Activated B cell treated with CpG ODN at 0.5 μM for 24 hours (primary cell): ENCODE results near the gene HBA1. TPM values are rescaled to one million over a fixed set of nuclear protein-coding genes. Genes with fewer than 3 reads are reported as not detected.

Experiments
- ATAC-seq: fragments of 200-7000 bp; cut with Tn5 transposase; one replicate; pipeline ENCODE4 v1.10.0; 2021; ENCODE audit warnings: low read depth, mild to moderate bottlenecking, moderate library complexity
- CTCF ChIA-PET: fragments of 350-600 bp; sonication (Branson Sonifier 250); formaldehyde crosslinking; loops from one replicate; lab custom pipeline; 2021; ENCODE audit warnings: antibody characterized with exemption; lab: Charles Lee
- POLR2A ChIA-PET: fragments of 350-600 bp; sonication (Branson Sonifier 250); formaldehyde crosslinking; loops from one replicate; lab custom pipeline; 2021; ENCODE audit warnings: antibody characterized with exemption; lab: Charles Lee
- DNase-seq: peaks from one replicate; pipeline ENCODE4 v3.0.0; 2022
- H3K27ac Mint-ChIP-seq: one replicate; pipeline ENCODE4 v1.8.0; 2020; ENCODE audit warnings: mixed read lengths
- H3K27me3 Mint-ChIP-seq: one replicate; pipeline ENCODE4 v1.8.0; 2021; ENCODE audit warnings: mixed read lengths
- H3K36me3 Mint-ChIP-seq: one replicate; pipeline ENCODE4 v1.8.0; 2021; ENCODE audit warnings: low read depth, mixed read lengths
- H3K4me1 Mint-ChIP-seq: one replicate; pipeline ENCODE4 v1.8.0; 2021; ENCODE audit warnings: mixed read lengths
- H3K4me3 Mint-ChIP-seq: one replicate; pipeline ENCODE4 v1.8.0; 2020; ENCODE audit warnings: mild to moderate bottlenecking, mixed read lengths
- H3K9me3 Mint-ChIP-seq: one replicate; pipeline ENCODE4 v1.8.0; 2020; ENCODE audit warnings: mixed read lengths
- intact Hi-C: fragments of 100-400 bp; cut with micrococcal nuclease; formaldehyde crosslinking; loops from one replicate; pipeline ENCODE4 v1.15.1; 2024
- total RNA-seq: library from RNA; stranded (reverse); gene quantifications from 2 replicates; pipeline ENCODE4 v1.2.3, GENCODE V29; 2022
- TF ChIP-seq, protein P1 (sequence below): fragments of 200-600 bp; IDR thresholded peaks from one replicate; pipeline ENCODE4 v1.8.0; 2022; ENCODE audit warnings: antibody characterized with exemption, mild to moderate bottlenecking

The HBA1 gene
- total RNA-seq, 1 donor from 2014 or later = 109 TPM

DNA sequence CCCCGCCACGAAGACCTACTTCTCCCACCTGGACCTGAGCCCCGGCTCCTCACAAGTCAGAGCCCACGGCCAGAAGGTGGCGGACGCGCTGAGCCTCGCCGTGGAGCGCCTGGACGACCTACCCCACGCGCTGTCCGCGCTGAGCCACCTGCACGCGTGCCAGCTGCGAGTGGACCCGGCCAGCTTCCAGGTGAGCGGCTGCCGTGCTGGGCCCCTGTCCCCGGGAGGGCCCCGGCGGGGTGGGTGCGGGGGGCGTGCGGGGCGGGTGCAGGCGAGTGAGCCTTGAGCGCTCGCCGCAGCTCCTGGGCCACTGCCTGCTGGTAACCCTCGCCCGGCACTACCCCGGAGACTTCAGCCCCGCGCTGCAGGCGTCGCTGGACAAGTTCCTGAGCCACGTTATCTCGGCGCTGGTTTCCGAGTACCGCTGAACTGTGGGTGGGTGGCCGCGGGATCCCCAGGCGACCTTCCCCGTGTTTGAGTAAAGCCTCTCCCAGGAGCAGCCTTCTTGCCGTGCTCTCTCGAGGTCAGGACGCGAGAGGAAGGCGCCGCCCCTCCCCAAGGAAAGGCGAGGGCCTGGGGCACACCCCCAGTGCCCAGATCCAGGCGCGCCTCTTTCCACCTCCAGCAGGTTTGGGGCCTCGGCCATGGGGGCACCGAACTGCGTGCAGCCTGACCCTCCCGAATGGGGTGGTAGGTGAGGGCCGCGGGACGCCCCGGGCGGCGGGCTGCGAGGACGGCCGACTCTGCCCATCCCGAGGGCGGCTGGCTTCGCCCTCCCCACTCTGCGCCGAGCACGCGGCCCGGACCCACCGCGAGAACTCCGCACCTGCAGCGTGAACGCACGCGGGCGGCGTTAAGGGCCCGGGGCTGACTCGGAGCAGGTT, 4.4 kb downstream of the HBA1 start:
- CTCF ChIA-PET = interaction anchor here (1.0 to 1.1 kb wide), 2 partner anchors 18 to 77 kb away, joined by 3 read pairs; no protein-coding TSS in a partner anchor
- ATAC-seq (peak; percentile 83), DNase-seq (peak; percentile 79)
- Mint-ChIP-seq H3K27ac (no peak overlapping the region), H3K36me3 (peaks cover 7% of the 10 kb centered on the region), H3K9me3 (no peaks in the 10 kb centered on the region), H3K4me1 (peaks cover 10% of the 10 kb centered on the region), H3K4me3 (peak overlapping the region; percentile 19), H3K27me3 (peaks cover 11% of the 10 kb centered on the region)
- POLR2A ChIA-PET = interaction anchor here (1.6 kb wide), 1 partner anchor 48 kb away, joined by 4 read pairs; no protein-coding TSS in a partner anchor
- TF ChIP-seq, protein P1, sequence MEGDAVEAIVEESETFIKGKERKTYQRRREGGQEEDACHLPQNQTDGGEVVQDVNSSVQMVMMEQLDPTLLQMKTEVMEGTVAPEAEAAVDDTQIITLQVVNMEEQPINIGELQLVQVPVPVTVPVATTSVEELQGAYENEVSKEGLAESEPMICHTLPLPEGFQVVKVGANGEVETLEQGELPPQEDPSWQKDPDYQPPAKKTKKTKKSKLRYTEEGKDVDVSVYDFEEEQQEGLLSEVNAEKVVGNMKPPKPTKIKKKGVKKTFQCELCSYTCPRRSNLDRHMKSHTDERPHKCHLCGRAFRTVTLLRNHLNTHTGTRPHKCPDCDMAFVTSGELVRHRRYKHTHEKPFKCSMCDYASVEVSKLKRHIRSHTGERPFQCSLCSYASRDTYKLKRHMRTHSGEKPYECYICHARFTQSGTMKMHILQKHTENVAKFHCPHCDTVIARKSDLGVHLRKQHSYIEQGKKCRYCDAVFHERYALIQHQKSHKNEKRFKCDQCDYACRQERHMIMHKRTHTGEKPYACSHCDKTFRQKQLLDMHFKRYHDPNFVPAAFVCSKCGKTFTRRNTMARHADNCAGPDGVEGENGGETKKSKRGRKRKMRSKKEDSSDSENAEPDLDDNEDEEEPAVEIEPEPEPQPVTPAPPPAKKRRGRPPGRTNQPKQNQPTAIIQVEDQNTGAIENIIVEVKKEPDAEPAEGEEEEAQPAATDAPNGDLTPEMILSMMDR = no peak
- intact Hi-C loops = loop anchor here (1.0 kb wide), 4 partner anchors 63 to 181 kb away; no protein-coding TSS in a partner anchor

DNA sequence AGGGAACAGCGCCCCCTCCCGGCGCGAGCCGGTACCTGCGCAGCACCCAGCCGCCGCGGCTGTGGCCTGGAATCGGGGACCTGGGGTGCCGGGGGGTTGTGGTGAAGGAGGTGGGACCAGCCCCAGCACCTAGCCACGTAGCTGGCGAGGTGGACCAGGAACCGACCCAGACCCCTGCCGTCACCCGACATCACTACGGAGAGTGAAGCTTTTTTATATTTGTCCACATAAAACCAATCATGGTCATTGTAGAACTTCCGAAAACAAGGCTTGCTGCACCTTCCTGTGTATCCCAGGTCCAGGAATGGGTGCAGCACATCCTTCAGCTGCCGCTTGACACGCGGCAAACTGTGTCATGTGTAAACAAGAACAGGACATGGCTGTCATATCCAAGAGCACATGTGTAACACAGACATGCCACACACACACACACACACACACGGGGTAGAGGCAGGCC, 5.1 kb downstream of the HBA1 start:
- Mint-ChIP-seq H3K36me3 (peaks cover 7% of the 10 kb centered on the region), H3K9me3 (no peaks in the 10 kb centered on the region), H3K4me3 (no peak overlapping the region), H3K27ac (no peak overlapping the region), H3K4me1 (peaks cover 10% of the 10 kb centered on the region), H3K27me3 (peaks cover 11% of the 10 kb centered on the region)
- ATAC-seq (no peak), DNase-seq (no peak)
- ChIA-PET POLR2A (interaction anchor here (1.6 kb wide), 1 partner anchor 47 kb away, joined by 4 read pairs; no protein-coding TSS in a partner anchor), CTCF (interaction anchor here (1.0 kb wide), 1 partner anchor 17 kb away, joined by 3 read pairs; no protein-coding TSS in a partner anchor)
- intact Hi-C loops = loop anchor here (1.0 kb wide), 4 partner anchors 63 to 181 kb away; no protein-coding TSS in a partner anchor
- TF ChIP-seq, protein P1 = peak; percentile 84

DNA sequence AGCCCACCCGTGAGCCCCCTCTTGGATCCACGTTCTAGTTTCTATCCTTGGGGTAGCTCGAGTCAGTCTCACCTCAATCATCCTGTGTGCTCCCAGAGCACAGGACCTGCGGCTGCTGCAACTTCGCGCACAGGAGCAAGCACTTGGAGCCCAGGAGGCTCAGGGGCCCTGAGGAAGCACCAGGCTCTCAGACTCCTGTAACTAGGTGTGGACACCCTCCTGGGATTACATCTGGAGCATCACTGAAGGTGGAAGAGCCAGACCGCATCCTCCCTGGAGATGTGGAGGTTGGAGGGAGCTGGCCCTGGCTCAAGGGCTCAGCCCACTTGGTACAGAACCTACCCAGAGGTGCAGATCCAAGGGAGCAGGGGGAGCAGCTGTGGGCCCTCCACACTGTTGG, 6.5 kb downstream of the HBA1 start:
- H3K4me3 Mint-ChIP-seq = no peak overlapping the region
- peaks cover 4% of the 10 kb centered on the region for H3K27me3 Mint-ChIP-seq
- intact Hi-C loops = no loop called here
- DNase-seq = no peak
- TF ChIP-seq, protein P1 = no peak
- H3K9me3 Mint-ChIP-seq = no peaks in the 10 kb centered on the region
- CTCF ChIA-PET = no interaction called here
- POLR2A ChIA-PET = interaction anchor here (0.7 kb wide), 2 partner anchors 293 to 1612 kb away, joined by 4 to 9 read pairs; no protein-coding TSS in a partner anchor
- no peak for ATAC-seq
- H3K36me3 Mint-ChIP-seq = peaks cover 15% of the 10 kb centered on the region
- no peak overlapping the region for H3K27ac Mint-ChIP-seq
- peaks cover 8% of the 10 kb centered on the region for H3K4me1 Mint-ChIP-seq

DNA sequence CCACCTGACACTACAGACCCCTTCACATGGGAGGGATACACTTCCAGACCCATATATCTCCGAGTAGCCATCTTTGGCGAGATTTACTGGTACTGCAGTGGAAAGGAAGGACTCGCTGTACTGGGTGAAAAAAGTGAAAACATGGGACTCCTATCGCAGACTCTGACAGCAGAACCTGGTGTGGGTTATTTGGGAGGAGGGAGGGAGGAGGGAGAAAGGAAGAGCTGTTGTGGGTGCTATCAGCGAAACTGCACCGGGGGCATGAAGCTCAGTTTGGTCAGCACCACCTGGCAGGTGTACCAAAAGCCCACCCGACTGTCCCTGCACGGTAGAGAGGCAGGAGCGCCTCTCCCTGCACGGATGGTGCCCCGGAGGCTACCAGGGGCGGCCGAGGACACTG, 8.7 kb downstream of the HBA1 start:
- Mint-ChIP-seq H3K4me3 (no peak overlapping the region), H3K27ac (no peak overlapping the region), H3K36me3 (peaks cover 35% of the 10 kb centered on the region), H3K4me1 (peaks cover 4% of the 10 kb centered on the region), H3K9me3 (no peaks in the 10 kb centered on the region), H3K27me3 (no peaks in the 10 kb centered on the region)
- TF ChIP-seq, protein P1 = no peak
- no peak for DNase-seq
- no peak for ATAC-seq
- intact Hi-C loops = no loop called here
- ChIA-PET POLR2A (no interaction called here), CTCF (no interaction called here)

DNA sequence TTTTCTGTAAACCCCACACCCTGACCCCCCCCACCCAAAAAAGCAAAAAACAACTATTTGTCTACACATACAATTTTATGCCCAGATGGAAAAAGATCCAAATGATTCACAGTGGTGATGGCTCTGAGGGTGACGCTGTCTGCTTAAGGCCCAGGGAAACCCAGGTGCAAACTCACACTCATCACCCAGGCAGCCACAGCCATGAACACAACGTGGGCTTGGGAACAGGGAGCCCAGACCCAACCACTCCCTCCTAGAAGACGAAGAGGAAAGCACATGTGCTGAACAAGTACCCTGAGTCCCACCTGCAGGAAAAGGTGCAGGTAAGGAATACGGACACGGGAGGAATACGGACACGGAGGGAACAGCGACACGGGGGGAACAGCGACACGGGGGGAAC, 9.2 kb downstream of the HBA1 start:
- ATAC-seq = no peak
- Mint-ChIP-seq H3K27ac (no peak overlapping the region), H3K27me3 (no peaks in the 10 kb centered on the region), H3K4me3 (no peak overlapping the region), H3K9me3 (no peaks in the 10 kb centered on the region), H3K4me1 (peaks cover 4% of the 10 kb centered on the region), H3K36me3 (peaks cover 39% of the 10 kb centered on the region)
- DNase-seq = no peak
- CTCF ChIA-PET = no interaction called here
- intact Hi-C loops = no loop called here
- POLR2A ChIA-PET = no interaction called here
- TF ChIP-seq, protein P1 = no peak
